HEK293 (cell line): ENCODE measurements around the gene BMERB1.

Source experiments
- ZBTB17 ChIP-seq: fragments of 450-650 bp; formaldehyde crosslinking; IDR thresholded peaks from 2 replicates; pipeline ENCODE4 v1.5.1; 2016; ENCODE audit warnings: missing biosample characterization, missing genetic modification characterization
- ZNF501 ChIP-seq: fragments of 450-650 bp; formaldehyde crosslinking; IDR thresholded peaks from 2 replicates; pipeline ENCODE4 v1.5.1; 2016; ENCODE audit warnings: missing biosample characterization, missing genetic modification characterization
- ZNF777 ChIP-seq: fragments of 450-650 bp; formaldehyde crosslinking; IDR thresholded peaks from 2 replicates; pipeline ENCODE4 v1.5.1; 2017; ENCODE audit warnings: missing biosample characterization, missing genetic modification characterization, borderline replicate concordance
- TF ChIP-seq, protein P1 (sequence below): fragments of 450-650 bp; formaldehyde crosslinking; IDR thresholded peaks from 2 replicates; pipeline ENCODE4 v1.5.1; 2016; ENCODE audit warnings: missing biosample characterization, missing genetic modification characterization
- TF ChIP-seq, protein P2 (sequence below): fragments of 450-650 bp; formaldehyde crosslinking; IDR thresholded peaks from 2 replicates; pipeline ENCODE4 v1.5.1; 2016; ENCODE audit warnings: missing biosample characterization, missing genetic modification characterization

DNA sequence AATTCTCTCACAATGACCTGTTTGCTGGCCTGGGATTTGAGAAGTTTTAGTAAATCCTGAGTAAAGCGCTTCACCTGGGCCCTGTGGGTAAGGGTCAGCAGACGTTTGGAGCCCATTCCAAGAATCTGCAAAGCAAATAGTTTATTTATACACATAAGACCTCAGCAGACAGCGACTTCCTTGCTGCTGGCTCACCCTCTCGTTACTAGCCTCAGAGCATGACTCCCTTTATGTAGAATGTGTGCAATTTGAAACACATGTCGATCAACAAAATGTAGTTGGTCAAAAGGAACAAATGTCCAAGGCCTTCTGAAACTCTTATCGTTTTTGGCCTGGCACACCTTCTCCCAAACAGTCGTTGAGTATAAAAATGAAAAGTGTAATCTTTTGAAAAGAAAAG, 177.2 kb downstream of the BMERB1 start:
- TF ChIP-seq, protein P1, sequence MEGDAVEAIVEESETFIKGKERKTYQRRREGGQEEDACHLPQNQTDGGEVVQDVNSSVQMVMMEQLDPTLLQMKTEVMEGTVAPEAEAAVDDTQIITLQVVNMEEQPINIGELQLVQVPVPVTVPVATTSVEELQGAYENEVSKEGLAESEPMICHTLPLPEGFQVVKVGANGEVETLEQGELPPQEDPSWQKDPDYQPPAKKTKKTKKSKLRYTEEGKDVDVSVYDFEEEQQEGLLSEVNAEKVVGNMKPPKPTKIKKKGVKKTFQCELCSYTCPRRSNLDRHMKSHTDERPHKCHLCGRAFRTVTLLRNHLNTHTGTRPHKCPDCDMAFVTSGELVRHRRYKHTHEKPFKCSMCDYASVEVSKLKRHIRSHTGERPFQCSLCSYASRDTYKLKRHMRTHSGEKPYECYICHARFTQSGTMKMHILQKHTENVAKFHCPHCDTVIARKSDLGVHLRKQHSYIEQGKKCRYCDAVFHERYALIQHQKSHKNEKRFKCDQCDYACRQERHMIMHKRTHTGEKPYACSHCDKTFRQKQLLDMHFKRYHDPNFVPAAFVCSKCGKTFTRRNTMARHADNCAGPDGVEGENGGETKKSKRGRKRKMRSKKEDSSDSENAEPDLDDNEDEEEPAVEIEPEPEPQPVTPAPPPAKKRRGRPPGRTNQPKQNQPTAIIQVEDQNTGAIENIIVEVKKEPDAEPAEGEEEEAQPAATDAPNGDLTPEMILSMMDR = no peak
- TF ChIP-seq, protein P2, sequence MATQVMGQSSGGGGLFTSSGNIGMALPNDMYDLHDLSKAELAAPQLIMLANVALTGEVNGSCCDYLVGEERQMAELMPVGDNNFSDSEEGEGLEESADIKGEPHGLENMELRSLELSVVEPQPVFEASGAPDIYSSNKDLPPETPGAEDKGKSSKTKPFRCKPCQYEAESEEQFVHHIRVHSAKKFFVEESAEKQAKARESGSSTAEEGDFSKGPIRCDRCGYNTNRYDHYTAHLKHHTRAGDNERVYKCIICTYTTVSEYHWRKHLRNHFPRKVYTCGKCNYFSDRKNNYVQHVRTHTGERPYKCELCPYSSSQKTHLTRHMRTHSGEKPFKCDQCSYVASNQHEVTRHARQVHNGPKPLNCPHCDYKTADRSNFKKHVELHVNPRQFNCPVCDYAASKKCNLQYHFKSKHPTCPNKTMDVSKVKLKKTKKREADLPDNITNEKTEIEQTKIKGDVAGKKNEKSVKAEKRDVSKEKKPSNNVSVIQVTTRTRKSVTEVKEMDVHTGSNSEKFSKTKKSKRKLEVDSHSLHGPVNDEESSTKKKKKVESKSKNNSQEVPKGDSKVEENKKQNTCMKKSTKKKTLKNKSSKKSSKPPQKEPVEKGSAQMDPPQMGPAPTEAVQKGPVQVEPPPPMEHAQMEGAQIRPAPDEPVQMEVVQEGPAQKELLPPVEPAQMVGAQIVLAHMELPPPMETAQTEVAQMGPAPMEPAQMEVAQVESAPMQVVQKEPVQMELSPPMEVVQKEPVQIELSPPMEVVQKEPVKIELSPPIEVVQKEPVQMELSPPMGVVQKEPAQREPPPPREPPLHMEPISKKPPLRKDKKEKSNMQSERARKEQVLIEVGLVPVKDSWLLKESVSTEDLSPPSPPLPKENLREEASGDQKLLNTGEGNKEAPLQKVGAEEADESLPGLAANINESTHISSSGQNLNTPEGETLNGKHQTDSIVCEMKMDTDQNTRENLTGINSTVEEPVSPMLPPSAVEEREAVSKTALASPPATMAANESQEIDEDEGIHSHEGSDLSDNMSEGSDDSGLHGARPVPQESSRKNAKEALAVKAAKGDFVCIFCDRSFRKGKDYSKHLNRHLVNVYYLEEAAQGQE (tag by site-specific recombination) = no peak
- TF ChIP-seq ZBTB17 (tag by site-specific recombination) (no peak), ZNF777 (tag by site-specific recombination) (no peak), ZNF501 (tag by site-specific recombination) (no peak)
